GM21360 (cell line): ENCODE data around the gene TMC6.
A peak's percentile ranks its signal among the peaks of the same experiment; 100 is the strongest.
"Not testable (repeated sequence)": the region's sequence is repeated elsewhere in the genome, so short reads cannot be mapped to it uniquely, and the experiment has no call there.

ENCODE experiments used
- ATAC-seq: cut with Tn5 transposase; IDR thresholded peaks from one replicate; pipeline ENCODE4 v1.9.1; 2021; ENCODE audit warnings: mild to moderate bottlenecking, moderate library complexity; ENCODE audit not compliant: unreplicated experiment

Gene TMC6

GRCh38 chr17:78159575-78160158 is 31.1 kb upstream of the TMC6 start:
- ATAC-seq: no peak

GRCh38 chr17:78154903-78155811 is 26.6 kb upstream of the TMC6 start:
- peak; percentile 39 for ATAC-seq

- no peak for ATAC-seq
Measured at GRCh38 chr17:78151514-78152008, 23.0 kb upstream of the TMC6 start.

GRCh38 chr17:78148286-78149016 is 19.9 kb upstream of the TMC6 start:
- ATAC-seq: no peak

DNA sequence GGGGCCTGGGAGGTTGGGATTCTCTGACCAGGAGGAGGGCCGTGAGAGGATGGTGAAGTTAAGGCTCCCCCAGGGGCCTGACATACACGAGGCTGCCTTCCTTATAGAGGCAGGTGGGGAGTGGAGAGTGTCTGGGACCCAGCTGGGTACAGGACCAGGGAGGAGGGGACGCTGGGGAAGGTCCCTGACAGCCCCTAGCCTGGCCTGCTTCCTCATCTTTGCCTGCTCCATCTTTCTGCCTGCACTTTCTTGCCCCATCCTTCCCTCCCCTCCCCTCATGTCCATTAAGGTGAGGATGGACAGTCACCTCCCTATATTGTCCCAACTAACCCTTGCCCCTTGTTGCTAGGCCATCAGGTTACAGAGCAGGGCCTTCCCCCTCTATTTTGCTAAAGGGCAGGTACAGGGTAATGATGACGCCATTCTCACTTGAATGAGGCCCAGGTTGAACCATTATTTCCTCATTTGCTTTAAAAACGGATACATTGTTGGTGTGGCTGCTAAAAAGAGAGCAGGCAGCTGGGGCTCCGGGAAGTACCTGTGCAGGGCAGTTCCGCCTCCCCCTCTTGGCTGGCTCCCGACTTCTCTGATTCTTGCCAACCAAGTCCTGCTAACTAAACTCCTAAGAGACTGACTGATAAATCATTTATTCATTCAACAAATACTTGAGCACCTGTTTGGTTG is 18.9 kb upstream of the TMC6 start:
- ATAC-seq: no peak

- ATAC-seq: no peak
Measured at GRCh38 chr17:78146881-78147280, 18.3 kb upstream of the TMC6 start.

- no peak for ATAC-seq
Measured at GRCh38 chr17:78146471-78146869, 17.9 kb upstream of the TMC6 start.

GRCh38 chr17:78144736-78145641 is 16.4 kb upstream of the TMC6 start:
- no peak for ATAC-seq

- ATAC-seq: no peak
Measured at GRCh38 chr17:78144147-78144719, 15.7 kb upstream of the TMC6 start.

DNA sequence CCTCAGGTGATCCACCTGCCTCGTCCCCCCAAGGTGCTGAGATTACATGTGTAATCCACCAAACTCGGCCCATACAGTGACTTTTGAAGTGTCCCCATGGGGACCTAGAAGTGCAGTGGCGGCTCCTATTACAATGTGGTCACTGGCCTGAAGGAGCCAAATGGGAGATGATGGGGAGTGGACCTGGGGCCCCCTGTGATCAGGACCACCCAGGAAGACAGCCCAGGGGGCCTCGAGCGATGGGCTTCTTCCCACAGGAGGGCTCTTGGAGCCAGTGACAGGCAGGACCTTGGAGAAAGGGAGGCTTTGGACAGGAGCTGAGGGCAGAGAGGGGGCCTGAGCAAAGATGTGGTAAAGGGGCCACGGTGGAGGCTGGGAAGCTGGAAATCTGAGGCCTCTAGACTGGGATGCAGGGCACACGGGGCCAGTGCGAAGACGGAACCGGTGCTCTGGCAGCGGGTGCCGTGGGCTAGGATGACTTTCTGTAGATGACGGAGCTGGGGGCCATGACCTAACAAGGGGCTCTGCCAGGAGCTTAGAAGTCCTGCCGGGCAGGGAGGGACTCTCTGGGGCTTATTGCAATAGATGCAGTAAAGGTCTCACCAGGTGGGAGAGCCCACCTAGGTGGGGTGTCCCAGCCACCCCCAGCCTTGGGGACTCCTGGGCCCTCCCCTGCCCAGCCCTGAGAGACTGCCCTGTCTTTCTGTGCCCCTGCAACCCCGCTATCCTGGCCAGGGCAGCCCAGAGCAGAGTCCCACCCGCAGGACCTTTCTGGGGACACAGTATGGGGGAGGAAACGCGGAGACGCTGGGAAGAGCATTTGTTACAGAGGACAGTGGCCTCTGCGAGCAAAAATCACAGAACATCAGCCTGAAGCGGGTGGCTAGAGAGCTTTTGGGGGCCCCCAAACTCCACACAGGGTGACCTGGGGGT is 14.9 kb upstream of the TMC6 start:
- no peak for ATAC-seq

GRCh38 chr17:78142119-78142861 is 13.7 kb upstream of the TMC6 start:
- no peak for ATAC-seq

DNA sequence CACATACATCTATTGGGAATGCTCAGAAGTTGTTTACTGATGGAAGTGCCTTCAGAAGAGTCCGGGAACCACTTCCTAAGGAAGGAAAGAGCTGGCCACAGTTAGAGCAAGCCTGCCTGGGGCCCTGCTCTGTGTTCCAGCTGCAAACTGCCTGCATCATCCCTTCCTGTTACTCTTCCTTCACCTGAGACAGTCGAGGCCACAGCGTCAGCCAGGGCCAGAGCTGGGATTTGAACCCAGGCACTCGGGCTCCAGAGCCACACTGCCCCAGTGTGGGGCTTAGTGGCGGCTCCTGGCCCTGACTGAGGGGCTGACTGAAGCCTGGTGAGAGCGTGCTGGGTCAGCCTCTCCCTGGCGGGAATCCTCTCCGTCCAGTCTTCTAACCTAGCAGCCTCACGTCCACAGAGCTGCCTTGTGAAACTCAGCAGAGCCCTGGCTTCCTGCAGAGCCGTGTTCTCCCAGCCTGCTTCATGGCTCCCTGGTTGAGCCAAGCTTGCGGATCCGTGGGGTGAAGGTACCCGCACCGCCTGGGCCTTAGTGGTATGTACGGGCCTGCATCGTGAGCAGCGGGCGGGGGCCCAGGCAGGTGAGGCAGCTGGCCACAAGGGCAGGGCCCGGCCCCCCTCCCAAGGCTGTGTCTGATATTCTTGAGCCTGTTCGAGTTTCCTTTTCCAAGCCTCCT is 13.0 kb upstream of the TMC6 start:
- ATAC-seq: no peak

DNA sequence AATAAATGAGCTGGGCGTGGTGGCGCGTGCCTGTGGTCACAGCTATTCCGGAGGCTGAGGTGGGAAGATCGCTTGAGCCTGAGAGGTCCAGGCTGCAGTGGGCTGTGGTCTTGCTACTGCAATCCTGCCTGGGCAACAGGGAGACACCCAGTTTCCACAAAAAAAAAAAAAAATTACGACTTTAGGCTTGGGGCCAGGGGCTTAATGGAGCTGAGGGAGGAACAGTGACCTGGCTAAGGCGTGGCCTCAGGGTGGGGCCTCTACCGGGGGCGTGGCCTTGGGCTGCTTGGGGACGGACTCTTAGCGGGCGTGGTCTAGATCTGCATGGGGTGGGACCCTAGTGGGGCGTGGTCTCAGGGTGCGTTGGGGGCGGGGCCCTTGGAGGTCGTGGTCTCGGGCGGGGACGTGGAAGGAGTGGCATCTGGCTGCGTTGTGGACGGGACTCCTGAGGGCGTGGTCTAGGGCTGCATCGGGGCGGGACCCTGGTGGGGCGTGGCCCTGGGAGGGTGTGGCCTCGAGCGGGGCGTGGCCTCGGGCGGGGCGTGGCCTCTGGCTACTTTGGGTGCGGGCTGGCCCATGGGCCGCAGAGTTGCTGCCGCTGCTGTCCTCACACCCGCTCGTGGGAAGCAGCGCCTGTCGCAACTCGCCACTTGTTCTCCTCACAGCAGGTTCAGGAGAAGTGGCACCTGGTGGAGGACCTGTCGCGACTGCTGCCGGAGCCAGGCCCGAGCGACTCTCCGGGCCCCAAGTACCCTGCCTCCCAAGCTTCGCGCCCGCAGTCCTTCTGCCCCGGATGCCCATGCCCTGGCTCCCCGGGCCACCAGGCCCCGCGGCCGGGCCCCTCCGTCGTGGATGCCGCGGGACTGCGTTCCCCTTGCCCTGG is 11.9 kb upstream of the TMC6 start:
- peak; percentile 68 for ATAC-seq

- ATAC-seq: not testable (repeated sequence)
Measured at GRCh38 chr17:78139861-78140168, 11.3 kb upstream of the TMC6 start.

GRCh38 chr17:78138204-78139060 is 9.9 kb upstream of the TMC6 start:
- no peak for ATAC-seq
